GM15510 (cell line): ENCODE results near the gene ST3GAL6.

ENCODE experiments used
- POLR2A ChIP-seq: IDR thresholded peaks from 3 replicates; pipeline ENCODE4 v1.6.1; 2011; ENCODE audit warnings: borderline replicate concordance; ENCODE audit not compliant: insufficient read length; ENCODE audit errors: extremely low read depth

The ST3GAL6 gene

DNA sequence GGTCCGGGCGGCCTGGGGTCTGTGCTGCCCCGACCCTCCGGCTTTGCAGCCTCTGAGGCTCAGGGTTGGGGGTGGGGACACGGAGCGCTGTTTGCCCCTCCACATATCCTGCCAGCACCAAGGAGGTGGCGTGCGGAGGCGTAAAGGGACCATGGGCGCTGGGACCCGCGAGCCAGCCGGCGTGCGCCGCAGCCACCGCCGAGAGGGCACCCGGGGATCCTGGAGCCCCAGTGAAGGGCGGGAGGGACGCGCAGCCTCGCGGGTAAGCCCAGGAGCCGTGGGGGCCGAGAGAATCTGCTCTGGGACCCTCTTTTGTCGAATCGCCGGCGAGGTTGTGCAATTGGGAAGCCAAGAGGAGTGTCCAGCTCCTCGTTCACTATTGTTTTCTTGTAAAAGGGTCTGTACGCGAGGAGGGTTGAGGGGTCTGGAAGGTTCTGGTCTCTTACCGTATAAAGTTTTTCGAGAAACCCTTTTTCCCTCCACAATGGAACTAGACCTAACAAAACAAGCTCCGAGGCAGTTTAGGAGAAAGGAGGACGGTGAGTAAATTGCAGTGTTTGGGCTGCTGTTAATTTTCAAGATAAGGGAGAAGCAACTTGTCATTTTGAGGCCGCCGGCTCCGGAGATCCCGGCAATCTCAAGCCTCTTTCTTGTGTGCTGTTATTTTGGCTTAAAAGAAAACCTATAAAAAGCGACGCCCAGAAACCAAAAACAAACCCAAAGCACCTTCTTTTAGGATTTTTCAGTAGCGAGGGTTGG lies 29.9 kb upstream of the ST3GAL6 start:
- no peak for TF ChIP-seq POLR2A

DNA sequence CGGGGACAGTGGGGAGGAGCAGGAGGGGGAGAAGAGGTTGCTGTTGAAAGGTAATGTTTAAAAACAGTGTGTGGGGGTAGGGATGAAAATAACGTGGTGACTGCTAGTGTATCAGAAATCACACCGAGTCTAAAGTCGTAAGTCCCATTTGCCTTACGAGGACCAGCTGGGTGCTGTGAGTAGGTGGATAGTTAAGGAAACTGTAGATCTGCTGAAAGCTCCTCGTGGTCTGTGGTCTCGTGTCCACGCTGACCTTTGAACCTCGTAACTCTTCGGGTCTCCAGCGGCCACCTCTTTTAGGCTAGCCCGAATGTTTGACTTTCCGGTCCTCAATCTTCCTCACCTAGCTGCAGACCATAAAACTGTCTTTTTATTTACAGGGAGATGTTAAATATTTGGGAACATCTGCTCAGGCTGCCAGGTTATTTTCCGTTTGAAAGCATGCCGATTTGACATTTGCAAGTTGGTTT lies 29.3 kb upstream of the ST3GAL6 start:
- no peak for TF ChIP-seq POLR2A

DNA sequence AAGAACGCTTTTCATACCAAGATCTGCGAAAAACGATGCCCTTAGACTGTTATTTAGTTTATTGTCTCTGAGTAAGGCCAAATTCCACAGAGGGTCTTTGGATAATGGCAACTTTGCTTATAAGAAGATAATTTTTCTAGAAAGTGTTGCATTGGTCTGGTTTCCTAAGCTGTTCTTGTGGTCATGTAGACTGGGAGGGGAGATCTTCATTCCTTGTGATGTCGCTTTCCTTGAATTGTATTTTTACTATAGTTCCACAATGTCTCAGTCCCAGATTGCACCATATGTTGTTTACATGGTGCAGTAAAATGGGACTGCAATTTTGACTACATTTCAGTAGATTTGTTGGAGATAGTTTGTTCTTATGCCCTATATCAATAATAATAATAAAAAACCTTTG lies 28.8 kb upstream of the ST3GAL6 start:
- no peak for TF ChIP-seq POLR2A

DNA sequence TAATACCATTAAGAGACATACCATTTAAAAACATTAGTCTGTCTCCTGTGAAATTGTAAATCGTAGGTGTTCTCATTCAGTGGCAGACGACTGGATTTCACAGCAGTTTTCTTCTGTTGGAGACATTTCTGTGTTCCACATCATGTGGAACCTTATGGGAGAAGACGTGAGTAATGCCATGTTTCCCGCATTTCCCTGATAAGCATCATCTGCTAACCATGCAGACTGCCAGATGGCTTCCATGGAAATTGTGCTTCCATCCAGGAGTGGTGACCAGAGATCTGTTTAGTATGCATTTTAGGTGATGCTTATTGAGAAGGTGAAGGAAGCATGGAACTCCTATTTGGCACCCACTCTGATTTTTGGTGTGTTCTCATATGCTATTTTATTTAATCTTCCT lies 28.4 kb upstream of the ST3GAL6 start:
- TF ChIP-seq POLR2A: no peak

DNA sequence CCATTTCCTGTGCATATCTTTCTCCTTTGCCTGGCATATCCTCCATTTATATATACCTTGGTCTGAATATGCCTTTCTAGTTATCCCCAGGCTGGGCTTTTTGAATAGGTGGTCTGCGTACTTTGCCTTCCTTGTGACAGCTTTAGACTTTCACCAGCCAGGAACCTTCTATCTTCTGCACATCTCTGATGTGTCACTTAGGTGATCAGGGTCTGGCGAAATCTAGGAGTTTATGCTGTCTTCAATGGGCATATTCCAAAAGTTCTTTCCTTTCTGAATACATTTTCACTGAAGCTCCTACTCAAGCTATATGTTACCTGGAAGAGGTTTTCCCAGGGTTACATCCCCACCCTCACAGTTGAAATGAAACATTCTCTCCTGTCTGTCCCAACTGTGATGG lies 27.8 kb upstream of the ST3GAL6 start:
- TF ChIP-seq POLR2A: no peak

DNA sequence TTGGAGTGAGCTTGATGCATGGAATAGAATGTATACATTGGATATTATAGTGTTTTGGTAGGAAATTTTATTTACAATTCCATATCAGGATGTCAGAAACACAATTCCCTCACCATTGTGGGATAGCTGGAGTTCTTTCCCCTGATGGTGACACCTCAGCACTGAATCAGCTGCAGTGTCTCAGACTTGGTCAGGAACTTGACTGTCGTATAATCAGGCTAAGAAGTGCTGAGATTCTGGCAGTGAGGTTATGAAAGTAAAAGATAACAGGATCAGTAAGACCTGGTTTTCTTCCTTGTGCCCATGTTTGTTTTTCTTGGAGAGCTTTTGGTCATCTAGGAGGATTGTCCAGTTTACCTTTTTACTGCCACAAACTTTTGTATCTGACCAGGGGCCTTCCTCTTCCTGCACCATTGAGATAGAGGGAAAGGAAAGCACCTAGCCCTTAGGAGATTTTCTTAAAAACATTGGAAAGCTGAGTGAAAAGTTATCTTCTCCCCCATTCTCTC lies 27.3 kb upstream of the ST3GAL6 start:
- TF ChIP-seq POLR2A: no peak

DNA sequence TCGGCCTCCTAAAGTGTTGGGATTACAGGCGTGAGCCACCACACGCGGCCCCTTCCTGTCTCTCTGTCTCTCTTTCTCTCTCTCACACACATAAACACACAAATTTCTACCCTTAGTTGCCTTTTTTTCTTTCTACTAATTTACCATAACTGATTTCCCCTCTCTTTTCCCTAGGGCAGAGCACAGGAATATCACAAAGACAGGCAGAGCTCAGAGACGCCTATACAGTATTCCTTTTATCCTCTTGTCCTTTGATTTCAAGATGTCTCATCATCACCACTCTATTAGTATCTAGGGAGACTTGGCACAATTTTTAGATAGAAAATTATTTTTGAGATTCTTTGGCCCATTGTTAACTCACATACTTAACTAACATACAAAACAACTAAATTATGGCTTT lies 25.8 kb upstream of the ST3GAL6 start:
- no peak for TF ChIP-seq POLR2A

DNA sequence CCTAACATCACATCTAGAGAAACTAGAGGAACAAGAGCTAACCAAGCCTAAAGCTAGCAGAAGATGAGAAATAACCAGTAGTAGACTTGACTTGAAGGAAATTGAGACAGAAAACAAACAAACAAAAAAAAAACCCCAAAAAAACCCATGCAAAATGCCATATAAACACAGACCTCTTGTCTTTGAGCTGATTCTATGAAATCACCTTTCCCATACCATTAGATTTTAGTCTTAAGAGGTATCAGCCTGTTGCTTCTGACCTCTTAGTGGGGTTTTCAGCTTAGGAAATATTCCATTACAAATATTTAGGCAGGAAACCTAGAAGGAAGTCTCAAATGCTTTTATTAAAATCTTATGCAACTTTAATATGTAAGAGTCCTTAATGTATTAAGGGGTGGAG lies 23.9 kb upstream of the ST3GAL6 start:
- TF ChIP-seq POLR2A: no peak

DNA sequence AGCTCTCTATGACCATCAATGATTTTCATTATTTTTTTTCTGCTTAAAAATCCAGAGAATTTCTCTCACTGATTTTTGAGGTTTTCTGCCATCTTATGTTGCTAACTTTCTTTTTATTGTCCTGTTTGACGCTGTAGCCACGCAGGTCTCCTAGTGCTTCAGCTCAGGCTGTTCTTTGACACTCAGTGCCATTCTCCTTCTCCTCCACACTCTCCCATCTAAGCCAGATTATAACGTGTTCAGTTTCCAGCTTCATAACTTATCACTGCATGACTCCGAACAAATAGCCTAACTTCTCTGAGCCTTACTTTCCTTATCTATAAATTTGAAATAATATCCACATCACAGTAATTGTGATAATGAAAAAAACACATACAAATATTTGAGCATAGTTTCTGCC lies 22.8 kb upstream of the ST3GAL6 start:
- TF ChIP-seq POLR2A: no peak

DNA sequence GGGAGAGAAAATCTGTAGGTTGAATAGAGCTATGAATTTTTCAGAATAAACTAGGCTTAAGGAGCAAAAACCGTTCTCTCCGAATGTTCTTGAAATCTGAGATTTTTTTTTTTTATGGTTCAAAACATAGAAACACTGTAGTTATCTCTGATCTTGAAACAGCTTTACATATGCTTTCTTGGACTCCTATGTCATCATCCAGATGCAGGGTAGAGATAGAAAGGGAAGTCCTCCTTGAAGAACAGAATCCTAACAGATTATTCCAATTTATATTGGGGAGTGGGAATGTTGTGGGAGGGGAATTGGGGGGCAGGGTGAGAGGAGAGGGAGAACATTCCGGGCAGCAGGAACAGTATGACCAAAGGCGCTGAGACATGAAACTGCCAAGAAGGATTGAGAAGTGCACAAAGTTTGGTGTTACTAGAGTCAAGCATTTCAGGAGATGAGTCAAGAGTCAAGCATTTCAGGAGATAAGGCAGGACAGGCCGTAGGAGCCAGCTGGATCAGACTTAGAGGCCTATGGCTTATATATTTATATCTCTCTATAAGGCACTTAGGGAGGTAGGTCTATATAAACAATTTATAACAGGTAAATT lies 21.9 kb upstream of the ST3GAL6 start:
- no peak for TF ChIP-seq POLR2A

DNA sequence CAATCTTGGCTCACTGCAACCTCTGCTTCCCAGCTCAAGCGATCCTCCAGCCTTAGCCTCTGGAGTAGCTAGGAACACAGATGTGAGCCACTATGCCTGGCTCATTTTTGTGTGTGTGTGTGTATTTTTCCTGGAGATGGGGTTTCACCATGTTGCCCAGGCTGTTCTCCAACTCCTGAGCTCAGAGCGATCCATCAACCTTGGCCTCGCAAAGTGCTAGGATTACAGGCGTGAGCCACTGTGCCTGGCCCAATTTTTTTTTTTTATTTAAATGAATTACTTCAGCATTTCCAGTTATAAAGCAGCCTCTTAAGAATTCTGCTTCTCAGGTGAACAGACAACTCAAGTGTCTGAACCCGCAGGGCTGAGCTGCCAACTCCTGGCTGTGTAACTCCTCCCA lies 20.1 kb upstream of the ST3GAL6 start:
- TF ChIP-seq POLR2A: no peak

DNA sequence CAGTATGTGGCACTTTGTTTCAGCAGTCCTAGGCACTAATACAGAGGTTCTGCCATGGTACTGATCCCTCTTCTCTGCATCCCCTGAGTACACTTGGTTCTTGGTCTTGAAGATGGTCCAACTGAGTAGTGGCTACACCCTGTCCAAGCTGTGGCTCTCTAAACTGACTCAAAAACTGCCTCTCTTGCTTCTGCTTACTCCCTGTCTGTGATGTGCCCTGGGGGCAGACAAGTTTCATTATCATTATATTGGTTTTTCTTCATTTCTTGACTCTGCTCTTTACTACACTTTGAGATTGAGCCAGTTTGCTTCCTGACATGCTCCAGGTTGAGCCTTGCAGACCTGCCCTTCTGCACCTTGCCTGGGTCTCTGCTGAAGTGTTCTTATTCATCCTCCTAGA lies 18.9 kb upstream of the ST3GAL6 start:
- TF ChIP-seq POLR2A: no peak

DNA sequence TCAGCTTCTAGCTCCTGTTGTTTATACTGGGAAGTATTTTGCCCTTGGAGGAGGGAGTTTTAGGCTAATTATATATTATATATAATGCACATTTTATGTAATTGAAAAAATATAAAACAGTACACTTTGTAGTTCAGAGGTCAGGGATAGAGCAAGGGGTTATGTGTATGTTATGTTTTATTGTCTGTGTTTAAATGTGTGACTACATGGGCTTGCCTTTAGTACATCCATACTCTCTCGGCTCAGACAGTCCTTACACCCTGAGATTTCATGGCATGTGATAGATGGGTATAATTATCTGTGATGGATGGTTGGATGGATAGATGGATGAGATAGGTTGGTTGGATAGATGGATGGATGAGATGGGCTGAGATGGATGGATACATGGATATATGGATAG lies 17.4 kb upstream of the ST3GAL6 start:
- no peak for TF ChIP-seq POLR2A

DNA sequence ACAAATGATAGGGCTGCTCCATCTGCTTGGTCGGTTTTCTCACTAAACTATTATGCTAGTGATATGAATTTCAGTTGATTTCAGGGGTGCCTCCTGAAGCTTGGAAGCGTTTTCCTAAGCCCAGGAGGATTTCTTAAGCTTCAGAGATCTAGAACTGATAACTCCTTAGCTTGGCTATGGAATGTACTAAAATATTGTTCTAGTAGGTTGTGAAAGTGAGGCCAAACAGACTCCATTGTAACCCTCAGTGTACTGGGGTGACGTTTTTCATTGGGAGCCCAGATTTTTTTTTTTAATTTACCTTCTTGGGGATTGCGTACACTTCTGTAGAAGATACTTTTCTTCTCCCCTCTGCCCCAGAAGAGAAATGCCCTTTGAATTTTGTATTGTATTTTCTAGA lies 17.0 kb upstream of the ST3GAL6 start:
- TF ChIP-seq POLR2A: no peak

DNA sequence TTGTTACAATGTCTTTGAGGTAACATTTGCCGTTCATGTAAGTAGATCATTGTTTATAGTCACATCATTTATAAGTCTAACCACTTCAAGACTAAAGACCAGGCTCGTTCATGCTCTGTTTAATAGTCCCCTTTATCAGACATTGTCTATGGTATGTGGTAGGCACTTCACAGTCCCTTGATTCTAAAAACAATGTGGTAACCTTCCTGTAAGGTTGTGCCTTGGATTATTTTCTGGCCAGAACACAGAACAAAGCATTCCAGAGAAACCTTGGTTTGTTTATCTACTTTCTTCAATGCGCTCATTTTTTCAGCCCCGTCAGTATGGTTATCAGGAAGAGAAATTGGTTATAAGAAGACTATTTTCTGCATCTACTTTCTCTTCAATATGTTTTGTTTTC lies 16.3 kb upstream of the ST3GAL6 start:
- no peak for TF ChIP-seq POLR2A

DNA sequence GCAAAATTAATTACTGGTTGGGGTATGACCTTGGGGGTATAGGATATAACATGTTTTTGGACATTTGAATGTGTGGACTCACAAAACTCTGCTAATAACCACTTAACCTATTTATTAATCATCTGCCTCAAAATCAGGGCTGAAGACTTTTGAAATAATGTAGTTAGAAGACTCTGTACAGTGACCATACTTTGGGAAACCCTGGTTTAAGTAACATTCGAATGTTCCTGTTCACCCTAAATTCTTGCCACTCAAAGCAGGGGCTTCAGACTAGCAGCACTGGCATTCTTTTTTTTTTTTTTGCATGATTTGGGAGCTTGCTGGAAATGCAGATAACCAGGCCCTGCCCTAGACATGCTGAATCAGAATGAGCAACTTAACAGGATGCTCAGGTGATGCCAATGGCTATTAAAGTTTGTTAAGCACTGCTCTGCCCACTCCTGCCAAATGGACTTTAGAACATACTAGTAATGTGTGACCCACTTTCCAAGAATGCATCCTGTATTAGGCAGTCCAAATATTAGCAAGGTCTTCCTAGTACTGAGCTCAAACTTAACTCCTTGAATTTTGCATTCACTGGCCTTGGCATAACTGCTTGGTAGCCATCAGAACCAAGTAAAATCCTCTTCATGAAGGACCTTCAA lies 12.7 kb upstream of the ST3GAL6 start:
- no peak for TF ChIP-seq POLR2A
